NCI-H1105 (cell line): Measurements from ENCODE around the gene GOLGA6L9.
"Not testable (repeated sequence)": the region's sequence is repeated elsewhere in the genome, so short reads cannot be mapped to it uniquely, and the experiment has no call there.

Experiments
- DNase-seq: peaks from one replicate; lab custom pipeline; 2025; lab: John Stamatoyannopoulos, UW

GOLGA6L9 gene, protein sequence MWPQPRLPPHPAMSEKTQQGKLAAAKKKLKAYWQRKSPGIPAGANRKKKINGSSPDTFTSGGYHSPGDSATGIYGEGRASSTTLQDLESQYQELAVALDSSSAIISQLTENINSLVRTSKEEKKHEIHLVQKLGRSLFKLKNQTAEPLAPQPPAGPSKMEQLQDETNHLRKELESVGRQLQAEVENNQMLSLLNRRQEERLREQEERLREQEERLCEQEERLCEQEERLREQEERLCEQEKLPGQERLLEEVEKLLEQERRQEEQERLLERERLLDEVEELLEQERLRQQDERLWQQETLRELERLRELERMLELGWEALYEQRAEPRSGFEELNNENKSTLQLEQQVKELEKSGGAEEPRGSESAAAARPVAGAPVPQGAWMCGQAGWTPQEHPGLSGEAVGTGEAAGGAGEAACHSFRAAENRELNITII

DNA sequence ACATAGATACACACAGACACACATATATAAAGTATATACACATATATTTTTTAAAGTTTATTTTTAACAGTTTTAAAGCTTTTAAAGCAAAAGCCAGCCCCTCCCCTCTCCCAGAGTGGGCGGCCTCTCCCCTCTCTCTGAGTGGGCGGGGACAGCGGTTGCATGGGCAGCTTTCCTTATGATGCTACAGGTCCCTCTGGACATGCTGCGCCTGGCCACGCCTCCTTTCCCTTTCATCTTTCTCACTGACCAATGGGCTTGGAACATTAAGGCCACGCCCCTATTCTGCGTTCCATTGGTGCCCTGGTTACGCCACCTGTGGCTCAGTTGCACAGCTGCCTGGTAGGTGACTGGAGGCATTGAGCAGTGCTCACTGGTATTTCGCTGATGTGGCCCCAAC is at the start of gene GOLGA6L9:
GOLGA6L9 (plus strand) TSS at position 124 of the 400 bp plus-strand sequence; CDS start at position 388, 264 bp downstream.
- DNase-seq, result not testable (repeated sequence)

DNA sequence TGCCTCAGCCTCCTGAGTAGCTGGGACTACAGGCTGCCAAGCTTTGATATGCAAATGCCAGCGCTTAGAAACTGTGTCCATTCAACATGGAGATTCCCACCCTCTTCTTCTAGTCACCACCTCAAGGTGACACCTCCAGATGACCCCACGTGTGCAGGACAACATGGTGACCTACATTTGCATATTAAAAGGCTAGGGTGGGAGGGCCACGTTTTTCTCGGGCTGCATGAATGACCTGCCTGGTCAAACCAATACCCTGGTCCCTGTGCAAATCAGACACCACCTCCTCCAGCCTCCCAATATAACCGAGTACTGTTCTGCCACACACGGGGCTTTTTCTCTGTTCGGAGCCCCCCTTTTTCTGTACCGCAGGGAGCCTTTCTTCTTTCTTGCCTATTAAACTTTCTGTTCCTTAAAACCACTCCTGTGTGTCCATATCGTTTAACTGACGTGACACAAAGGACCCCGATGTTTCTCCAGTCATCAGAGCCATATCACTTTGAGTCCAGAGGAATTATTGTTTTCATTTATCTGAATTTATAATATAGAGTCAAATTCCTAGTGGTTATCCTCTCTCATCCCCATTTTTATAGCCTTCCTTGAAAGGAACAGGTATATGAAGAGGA is 48.2 kb upstream of the GOLGA6L9 start:
- DNase-seq, result not testable (repeated sequence)

DNA sequence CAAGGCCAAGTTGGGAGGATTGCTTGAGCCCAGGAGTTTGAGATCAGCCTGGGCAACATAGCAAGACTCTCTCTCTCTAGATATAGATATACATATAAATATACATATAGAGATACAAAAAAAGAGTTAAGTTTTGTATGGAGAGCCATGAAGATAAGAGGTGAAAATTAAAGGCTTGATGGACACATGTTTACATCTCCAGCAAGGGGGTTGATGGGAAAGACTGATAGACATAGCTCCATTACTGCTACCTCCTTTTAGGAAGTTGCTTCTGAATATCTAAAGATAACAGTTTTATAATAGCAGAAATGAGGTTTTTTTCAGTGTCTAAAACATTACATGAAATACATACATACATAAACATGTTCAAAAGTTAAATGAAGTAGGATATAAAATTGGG is 42.4 kb upstream of the GOLGA6L9 start:
- not testable (repeated sequence) for DNase-seq

DNA sequence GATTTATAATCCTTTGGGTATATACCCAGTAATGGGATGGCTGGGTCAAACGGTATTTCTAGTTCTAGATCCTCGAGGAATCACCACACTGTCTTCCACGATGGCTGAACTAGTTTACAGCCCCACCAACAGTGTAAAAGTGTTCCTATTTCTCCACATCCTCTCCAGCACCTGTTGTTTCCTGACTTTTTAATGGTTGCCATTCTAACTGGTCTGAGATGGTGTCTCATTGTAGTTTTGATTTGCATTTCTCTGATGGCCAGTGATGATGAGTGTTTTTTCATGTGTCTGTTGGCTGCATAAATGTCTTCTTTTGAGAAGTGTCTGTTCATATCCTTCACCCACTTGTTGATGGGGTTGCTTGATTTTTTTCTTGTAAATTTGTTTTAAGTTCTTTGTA is 39.5 kb upstream of the GOLGA6L9 start:
- not testable (repeated sequence) for DNase-seq

DNA sequence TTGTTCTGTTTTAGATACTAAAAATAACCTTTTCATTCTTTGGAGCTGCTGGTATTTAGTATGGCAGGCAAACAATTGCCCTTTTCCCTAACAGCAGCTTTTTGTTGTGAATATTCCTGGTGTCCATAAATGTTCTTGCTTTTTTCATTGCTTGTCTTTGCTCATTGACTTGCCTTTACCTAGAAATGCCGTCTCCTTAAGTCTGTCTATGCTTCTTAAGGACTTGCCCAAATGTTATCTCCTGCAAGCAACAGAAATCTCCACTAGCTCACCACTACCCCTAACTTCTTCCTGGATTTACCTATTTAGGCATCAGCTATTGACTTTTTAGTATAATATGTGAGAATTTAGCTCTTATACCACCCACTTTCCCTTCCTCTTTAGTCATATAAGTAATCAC is 37.5 kb upstream of the GOLGA6L9 start:
- DNase-seq, result not testable (repeated sequence)

DNA sequence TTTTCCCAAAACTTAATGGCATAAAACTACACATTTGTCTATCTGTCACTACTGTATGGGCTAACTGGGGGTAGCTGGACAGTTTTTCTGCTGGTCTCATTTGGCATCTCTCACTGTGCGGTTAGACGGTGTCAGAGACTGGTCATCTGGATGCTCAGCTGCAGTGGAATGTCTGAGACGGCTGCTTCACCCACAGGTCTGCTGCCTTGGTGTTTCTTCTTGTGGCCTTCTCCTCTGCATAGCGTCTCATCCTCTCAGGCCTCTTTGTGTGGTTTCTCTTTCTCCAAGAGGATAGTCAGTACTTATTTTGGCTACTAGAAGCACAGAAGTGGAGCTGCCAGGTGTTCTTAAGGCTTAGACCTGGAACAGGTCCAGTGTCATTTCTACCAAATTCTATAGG is 35.9 kb upstream of the GOLGA6L9 start:
- no peak for DNase-seq

DNA sequence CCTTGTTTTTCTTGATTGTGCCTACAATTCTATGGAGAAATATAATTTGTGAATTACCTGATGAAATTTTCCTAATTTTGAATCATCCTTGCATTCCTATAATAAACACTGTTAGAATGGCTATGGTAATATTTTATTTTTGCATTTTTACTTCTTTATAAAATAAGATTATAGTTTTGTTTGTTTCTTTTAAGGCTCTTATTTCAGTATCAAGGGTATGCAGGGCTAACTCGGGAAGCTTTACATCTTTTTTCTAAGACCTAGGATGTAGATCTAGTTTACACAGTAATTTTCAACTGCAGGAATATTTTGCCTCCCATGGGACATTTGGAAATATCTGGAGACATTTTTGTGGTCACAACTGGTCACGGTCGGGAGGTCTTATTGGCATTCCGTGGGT is 33.8 kb upstream of the GOLGA6L9 start:
- not testable (repeated sequence) for DNase-seq

DNA sequence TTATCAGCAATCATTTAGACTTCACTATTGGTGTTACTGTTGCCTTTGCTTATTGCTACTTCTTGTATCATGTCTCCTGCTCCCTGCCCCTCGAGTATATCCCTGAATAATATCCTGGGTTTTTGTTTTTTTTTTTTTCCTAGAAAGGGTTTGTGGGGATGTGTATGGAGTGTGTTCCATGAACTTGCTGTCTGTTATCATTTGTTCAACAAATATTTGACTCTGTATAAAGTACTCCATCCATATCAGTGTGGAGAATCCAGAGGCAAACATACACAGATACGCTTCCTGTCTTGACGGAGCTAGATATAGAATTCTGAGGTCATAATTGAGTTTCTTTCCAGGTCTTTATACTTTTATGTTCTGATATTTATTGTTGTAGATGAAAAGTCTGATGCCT is 31.8 kb upstream of the GOLGA6L9 start:
- DNase-seq, result no peak

DNA sequence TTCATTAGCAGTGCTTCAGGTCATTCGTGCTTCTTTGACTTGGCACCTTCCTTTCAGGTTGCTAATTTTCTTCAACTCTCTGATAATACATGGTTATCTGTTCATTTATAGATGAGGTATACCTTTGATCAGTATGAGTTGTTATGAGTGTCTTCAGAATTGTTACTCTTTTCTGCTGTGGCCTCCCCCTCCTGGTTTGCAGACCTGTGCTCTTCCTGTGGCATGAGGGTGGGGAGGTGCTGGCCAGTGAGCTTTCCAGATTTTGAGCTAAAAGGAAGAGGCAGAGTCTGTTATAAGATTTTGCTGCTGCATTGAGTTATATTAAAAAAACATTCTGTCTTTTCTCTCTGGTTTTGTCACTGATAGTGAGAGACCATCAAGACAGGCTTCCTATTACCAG is 30.8 kb upstream of the GOLGA6L9 start:
- DNase-seq, result no peak

DNA sequence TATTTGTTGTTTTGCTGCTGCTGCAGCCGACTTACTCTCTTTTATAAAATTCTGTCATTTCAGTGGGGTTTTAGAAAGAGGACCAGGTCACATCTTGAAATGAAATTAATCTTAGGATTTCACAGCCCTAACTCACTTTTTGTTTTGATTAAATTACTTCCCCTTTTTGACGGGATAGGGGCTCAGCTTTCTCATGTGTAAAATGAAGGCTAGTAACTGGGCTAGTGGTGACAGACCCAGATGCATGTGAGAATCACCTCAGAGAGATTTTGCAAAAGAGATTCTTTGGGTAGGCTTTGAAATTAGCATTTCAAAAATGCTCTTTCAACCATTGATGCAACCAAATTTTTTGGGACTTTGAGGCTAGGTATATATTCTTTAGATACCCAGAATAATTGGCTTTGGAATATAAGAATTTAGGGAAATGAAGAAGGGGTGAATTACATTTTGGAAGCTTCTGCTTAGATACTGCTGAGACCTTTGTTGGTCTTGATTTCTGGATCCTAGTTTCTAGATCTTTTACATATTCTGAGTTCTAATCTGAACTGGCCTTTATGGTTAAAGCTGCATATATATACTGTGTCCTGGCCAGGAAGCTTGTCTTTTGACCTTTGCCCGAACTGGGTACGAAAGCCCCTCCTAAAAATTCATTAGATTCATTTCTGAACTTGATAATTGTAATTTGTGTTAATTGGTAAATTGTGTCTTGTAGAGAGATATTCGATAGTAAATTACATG is 30.1 kb upstream of the GOLGA6L9 start:
- not testable (repeated sequence) for DNase-seq

DNA sequence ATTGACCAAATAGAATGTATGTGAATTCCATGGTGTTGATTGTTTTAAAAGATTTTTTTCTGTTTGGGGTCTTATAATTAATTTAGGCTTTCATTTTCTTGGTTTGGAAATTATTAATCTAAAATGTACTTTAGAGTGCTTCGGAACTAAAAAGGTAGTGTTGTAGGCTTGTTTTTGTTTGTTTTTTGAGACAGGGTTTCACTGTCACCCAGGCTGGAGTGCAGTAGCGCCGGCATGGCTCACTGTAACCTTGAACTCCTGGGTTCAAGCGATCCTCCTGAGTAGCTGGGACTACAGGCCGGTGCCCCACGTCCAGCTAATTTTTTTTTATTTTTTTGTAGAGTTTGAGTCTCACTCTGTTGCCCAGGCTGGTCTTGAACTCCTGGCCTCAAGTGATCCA is 27.7 kb upstream of the GOLGA6L9 start:
- DNase-seq, result not testable (repeated sequence)

DNA sequence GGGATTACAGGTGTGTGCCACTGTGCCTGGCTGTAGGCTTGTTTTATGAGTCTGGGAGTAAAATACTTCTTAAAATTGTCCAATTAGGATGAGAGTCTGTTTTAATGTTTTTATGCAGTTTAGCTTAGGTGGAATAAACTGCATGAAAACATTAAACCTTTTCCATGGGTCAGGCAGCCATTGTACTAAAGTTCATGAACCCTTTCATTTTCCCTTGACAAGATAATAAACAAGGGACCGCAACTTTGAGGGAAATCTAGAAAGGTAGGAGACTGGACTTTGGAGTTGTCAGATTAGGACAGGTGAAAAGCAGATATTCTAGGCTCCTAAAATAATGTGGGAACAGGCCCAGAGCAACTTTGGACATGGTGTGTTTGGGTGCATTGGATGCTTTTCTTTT is 27.3 kb upstream of the GOLGA6L9 start:
- DNase-seq, result not testable (repeated sequence)

DNA sequence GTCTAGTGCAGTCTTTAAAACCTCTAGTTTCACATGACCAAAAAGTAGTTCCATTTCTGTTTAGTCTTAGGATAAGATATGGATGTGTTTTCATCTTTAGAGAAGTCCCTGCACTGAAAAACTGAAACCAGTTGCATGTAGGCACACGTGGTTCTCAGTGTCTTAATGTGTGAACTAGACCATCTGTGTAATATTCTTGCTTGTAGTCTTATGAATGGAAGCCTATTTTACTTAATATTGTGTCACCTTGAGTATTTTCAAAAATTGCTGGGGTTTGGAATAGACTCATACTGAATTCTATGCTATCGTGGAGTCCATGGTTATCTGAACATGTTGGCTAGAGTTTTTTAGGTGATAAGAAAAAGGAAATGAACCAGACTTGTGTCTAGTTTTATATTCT is 23.4 kb upstream of the GOLGA6L9 start:
- not testable (repeated sequence) for DNase-seq

DNA sequence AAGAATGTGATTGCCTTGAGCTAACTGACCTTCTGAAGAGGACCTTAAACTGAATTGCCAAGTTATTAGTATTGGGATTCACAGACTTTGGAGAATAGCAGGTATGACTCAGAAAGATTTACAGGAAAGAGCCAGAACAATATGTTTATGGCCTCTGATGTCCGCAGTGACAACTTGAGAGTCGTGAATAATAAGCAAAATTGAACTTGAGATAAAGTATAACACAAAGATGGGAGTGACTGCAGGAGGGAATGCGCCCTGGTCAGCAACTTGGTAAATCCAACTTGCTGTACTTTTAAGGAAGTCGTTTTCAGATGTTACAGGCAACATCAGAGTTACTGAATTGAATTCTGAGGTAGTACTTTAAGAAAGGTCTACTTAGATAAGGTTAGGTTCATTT is 19.3 kb upstream of the GOLGA6L9 start:
- DNase-seq, result not testable (repeated sequence)

DNA sequence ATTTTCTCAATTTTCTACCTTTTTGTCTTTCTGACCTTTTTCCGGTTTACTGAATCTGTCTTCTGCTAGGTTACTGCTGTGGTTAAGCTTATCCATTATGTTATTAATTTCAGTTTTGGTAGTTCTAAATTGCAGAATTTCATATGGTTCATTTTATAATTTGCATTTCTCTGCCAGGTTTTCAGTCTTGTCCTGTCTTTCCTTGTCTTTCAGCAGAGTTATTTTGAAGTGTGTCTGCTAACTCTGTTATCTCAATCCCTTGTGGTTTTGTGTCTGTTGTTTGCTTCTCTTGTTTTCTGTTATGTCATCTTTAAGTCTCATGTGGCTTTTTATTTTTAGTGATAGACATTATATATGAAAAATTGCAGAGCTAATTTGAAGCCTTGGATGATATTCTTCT is 18.0 kb upstream of the GOLGA6L9 start:
- not testable (repeated sequence) for DNase-seq

DNA sequence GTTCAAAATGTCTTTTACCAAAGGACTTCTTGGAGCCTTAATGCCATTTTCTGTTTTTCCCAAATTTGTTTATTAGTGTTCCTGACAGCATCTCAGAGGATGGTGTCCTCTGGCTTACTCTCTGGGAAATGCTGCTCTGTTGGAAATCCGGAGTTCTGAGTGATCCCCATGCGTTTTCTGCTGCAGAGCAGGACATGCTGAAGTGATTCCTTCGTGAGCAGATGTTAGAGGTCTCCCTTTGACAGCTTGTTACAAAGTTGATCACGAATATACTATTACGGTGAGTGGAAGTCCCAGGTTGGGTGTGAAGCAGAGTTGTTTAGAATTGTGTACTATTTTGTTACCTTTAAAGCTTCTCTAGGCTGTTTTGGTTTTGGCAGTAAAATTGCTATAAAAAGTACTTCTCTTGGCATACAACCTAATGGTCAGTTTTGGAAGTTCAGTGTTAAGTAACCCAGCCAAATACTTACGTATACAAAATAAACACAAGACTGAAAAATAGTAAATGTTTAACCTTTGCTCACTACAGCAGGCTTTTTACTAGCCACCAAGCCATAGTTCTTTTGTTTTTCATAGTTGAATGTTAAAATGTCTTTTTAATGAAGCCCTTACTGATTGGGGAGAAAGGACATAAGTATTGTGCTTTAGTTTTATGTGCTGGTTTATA is 15.0 kb upstream of the GOLGA6L9 start:
- not testable (repeated sequence) for DNase-seq

DNA sequence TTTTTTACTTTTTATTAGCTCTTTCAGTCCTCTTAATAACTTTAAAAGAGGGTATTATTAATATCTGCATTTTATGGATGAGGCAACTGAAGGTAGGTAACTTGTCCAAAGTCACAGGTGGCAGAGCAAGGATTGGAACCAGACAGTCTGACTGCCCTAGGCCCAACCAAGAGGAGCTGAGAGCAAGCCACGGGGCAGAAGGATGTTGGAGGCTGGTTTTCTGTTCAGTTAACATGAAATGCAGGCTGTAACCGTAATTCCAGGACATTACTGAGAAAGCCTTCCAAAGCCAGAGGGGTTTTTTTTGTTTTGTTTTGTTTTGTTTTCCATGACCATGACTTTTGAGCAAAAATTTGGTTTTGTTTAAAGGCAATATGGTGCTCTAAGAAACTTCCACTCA is 9.1 kb upstream of the GOLGA6L9 start:
- DNase-seq, result not testable (repeated sequence)

DNA sequence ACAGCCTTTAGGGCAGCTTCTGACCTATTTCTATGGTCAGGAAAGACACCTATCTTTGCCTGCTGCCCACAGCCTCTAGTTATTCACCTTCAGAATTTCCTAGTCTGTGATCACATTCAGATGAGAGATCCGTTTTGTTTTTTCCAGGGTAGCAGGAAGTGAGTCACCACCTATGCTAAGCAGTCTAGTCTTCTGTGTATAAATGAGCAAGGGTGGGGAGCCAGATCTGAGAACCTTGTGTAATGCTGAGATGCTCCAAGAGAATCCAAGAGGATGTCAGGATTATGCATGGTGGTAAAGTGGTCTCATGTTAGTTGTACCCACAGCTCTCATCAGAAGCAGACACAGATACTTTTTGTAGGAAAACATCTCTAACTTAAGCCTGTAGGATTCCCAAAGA is 8.7 kb upstream of the GOLGA6L9 start:
- DNase-seq, result not testable (repeated sequence)

DNA sequence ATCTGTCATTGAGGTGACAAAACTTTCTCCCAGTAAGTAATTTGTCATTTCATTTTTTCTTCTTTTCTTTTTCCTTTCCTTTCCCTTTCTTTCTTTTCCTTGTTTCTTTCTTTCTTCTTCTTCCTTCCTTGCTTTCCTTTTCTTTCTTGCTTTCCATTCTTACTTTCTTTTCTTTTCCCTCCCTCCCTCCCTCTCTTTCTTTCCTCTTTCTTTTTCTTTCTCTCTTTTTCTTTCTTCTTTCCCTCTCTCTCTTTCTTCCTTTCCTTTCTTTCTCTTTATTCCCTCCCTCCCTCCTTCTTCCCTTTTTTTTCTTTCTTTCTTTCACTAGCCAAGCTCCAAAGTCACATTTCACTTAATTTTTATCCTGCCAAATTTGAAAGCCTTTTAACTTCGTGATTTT is 2.5 kb upstream of the GOLGA6L9 start:
- DNase-seq, result not testable (repeated sequence)

DNA sequence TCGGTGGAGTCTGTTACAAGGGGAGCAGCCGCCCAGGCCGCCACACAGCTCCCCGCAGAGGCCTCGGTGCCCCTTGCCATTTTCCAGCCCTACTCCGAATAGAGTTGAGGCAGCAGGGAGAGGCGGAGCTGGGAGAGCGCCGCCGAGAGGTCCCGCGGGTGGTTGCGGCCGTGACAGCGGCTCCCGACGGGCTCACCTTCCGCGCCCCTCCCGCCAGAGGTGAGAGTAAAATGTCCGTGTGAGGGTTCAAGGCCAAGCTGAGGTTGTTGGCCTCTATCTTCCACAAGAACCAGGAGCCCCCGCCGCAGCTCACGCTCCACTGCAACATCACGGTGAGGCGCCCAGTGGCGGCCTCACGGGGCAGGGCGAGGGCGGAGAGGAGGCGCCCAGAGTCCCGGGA is 15.8 kb downstream of the GOLGA6L9 start:
- DNase-seq, result not testable (repeated sequence)

DNA sequence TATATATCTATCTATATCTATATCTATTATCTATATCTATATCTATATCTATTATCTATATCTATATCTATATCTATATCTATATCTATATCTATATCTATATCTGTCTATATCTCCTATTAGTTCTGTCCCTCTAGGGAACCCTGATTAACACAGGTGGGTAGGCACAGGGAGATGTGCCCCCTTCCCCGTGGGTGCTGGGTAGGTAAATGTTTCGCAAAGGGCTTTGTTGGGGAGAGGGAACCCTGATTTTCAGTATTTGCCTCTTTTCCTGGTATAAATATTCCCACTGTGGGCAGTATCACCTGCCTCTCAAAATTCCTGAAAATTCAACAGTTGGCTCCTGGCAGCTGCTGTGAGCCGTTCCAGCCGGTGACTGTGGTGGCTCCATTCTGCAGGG is 27.7 kb downstream of the GOLGA6L9 start:
- not testable (repeated sequence) for DNase-seq

DNA sequence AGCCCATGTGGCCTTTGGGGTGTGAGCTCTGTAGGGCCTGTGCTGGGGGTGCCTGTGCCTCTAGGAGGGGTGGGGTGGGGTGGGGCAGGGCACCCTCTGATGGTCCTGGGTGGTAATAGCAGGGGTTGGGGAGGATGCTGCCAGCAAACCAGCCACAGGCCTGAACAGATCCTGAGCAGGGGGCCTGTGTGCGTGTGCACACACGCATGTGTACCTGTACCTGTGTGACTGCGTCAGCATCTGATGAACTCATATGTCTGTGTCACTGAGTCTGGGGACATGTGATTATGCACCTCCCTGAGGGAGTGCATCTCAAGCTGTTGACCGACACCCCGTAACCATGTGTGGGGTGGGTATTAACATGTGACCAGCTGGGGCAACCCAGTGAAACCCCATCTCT is 36.0 kb downstream of the GOLGA6L9 start:
- not testable (repeated sequence) for DNase-seq
